HepG2 (cell line): ENCODE data around the gene SP7. TPM values are rescaled to one million over a fixed set of nuclear protein-coding genes. Genes with fewer than 3 reads are reported as not detected.

Source experiments
- CBX1 ChIP-seq: IDR thresholded peaks from one replicate; pipeline ENCODE4 v1.6.1; 2016; ENCODE audit warnings: antibody characterized with exemption, low read depth
- E2F5 ChIP-seq: sonication (generic); formaldehyde crosslinking; conservative IDR thresholded peaks from 2 replicates; pipeline ENCODE4 v1.4.0; 2020; ENCODE audit warnings: missing genetic modification reagents
- EP300 ChIP-seq, 3 experiments: sonication (generic) in 1 of 3; formaldehyde crosslinking in 1 of 3; IDR thresholded peaks; 2 replicates each; pipeline versions ENCODE4 v1.5.1 to v1.6.1; 2011 to 2020; ENCODE audit warnings: low read depth in 2 of 3, low read length in 2 of 3, borderline replicate concordance in 1 of 3, improper control_type of control experiment in 1 of 3, mild to moderate bottlenecking in 1 of 3, missing genetic modification reagents in 1 of 3, moderate library complexity in 1 of 3
- ERF ChIP-seq: IDR thresholded peaks from 2 replicates; pipeline ENCODE4 v1.6.1; 2018; ENCODE audit warnings: missing biosample characterization, missing genetic modification reagents
- GABPB1 ChIP-seq: IDR thresholded peaks from 2 replicates; pipeline ENCODE4 v1.6.1; 2016; ENCODE audit warnings: mild to moderate bottlenecking, missing genetic modification reagents, moderate library complexity, missing compliant biosample characterization
- GLI4 ChIP-seq: sonication (generic); formaldehyde crosslinking; IDR thresholded peaks from 2 replicates; pipeline ENCODE4 v1.5.1; 2020; ENCODE audit warnings: missing genetic modification reagents, mild to moderate bottlenecking, moderate library complexity, borderline replicate concordance
- HNF4A ChIP-seq: sonication (generic); formaldehyde crosslinking; IDR thresholded peaks from 2 replicates; pipeline ENCODE4 v1.4.0; 2020; ENCODE audit warnings: missing genetic modification reagents
- HOMEZ ChIP-seq: IDR thresholded peaks from 2 replicates; pipeline ENCODE4 v1.6.1; 2016; ENCODE audit warnings: low read depth
- MXD3 ChIP-seq: IDR thresholded peaks from 2 replicates; pipeline ENCODE4 v1.6.1; 2016; ENCODE audit warnings: mild to moderate bottlenecking, missing biosample characterization, missing genetic modification reagents
- NONO ChIP-seq, 2 experiments: fragments of 450-650 bp in 1 of 2; sonication (generic) in 1 of 2; formaldehyde crosslinking in 1 of 2; IDR thresholded peaks in 1 of 2; conservative IDR thresholded peaks in 1 of 2; 2 replicates each; pipeline versions ENCODE4 v1.6.1 to v1.8.0; 2017 to 2022; ENCODE audit warnings: mild to moderate bottlenecking in 1 of 2, missing genetic modification reagents in 1 of 2, moderate library complexity in 1 of 2
- POGZ ChIP-seq: sonication (generic); formaldehyde crosslinking; IDR thresholded peaks from 2 replicates; pipeline ENCODE4 v1.4.0; 2020; ENCODE audit warnings: mild to moderate bottlenecking, missing genetic modification reagents
- RARG ChIP-seq: sonication (generic); formaldehyde crosslinking; IDR thresholded peaks from 2 replicates; pipeline ENCODE4 v1.4.0; 2020; ENCODE audit warnings: low read depth, mild to moderate bottlenecking, missing genetic modification reagents
- RORA ChIP-seq: sonication (generic); formaldehyde crosslinking; IDR thresholded peaks from 2 replicates; pipeline ENCODE4 v1.5.0; 2020; ENCODE audit warnings: mild to moderate bottlenecking, missing genetic modification reagents, moderate library complexity
- SALL2 ChIP-seq: sonication (generic); formaldehyde crosslinking; IDR thresholded peaks from 2 replicates; pipeline ENCODE4 v1.8.1; 2023; ENCODE audit warnings: mild to moderate bottlenecking, missing genetic modification reagents, inconsistent platforms
- SIX1 ChIP-seq: sonication (generic); formaldehyde crosslinking; IDR thresholded peaks from 2 replicates; pipeline ENCODE4 v1.4.0; 2020; ENCODE audit warnings: missing genetic modification reagents, borderline replicate concordance
- ZBTB10 ChIP-seq: sonication (generic); formaldehyde crosslinking; IDR thresholded peaks from 2 replicates; pipeline ENCODE4 v1.4.0; 2020; ENCODE audit warnings: missing genetic modification reagents, borderline replicate concordance
- ZC3H13 ChIP-seq: sonication (generic); formaldehyde crosslinking; IDR thresholded peaks from 2 replicates; pipeline ENCODE4 v1.8.1; 2023; ENCODE audit warnings: mild to moderate bottlenecking, missing genetic modification reagents, moderate library complexity
- ZNF253 ChIP-seq: sonication (generic); formaldehyde crosslinking; IDR thresholded peaks from 2 replicates; pipeline ENCODE4 v1.8.0; 2022; ENCODE audit warnings: mild to moderate bottlenecking, missing genetic modification reagents, borderline replicate concordance
- ZNF530 ChIP-seq: sonication (generic); formaldehyde crosslinking; IDR thresholded peaks from 2 replicates; pipeline ENCODE4 v1.5.0; 2020; ENCODE audit warnings: low read depth, mild to moderate bottlenecking, missing genetic modification reagents
- ZNF550 ChIP-seq: sonication (generic); formaldehyde crosslinking; IDR thresholded peaks from 2 replicates; pipeline ENCODE4 v1.4.0; 2020; ENCODE audit warnings: mild to moderate bottlenecking, missing genetic modification reagents, borderline replicate concordance
- ZNF740 ChIP-seq: sonication (generic); formaldehyde crosslinking; IDR thresholded peaks from 2 replicates; pipeline ENCODE4 v1.4.0; 2020; ENCODE audit warnings: missing genetic modification reagents
- ZNF749 ChIP-seq: sonication (generic); formaldehyde crosslinking; IDR thresholded peaks from 2 replicates; pipeline ENCODE4 v1.8.0; 2022; ENCODE audit warnings: mild to moderate bottlenecking, missing genetic modification reagents, moderate library complexity, borderline replicate concordance
- polyA plus RNA-seq, 8 experiments: library from polyadenylated mRNA; depleted of rRNA in 3 of 8; stranded (reverse) in 7 of 8; unstranded in 1 of 8; fragments of >200 nt; fragmentation: Illumina TruSeq in 4 of 8; extraction: Trizol in 4 of 8; gene quantifications; 2 replicates each; pipeline versions ENCODE4 v1.2.1 to v1.2.3, GENCODE V29; 2011 to 2016; ENCODE audit warnings: low read depth in 4 of 8, missing spikeins in 1 of 8, mixed read lengths in 1 of 8; ENCODE audit not compliant: insufficient read depth in 1 of 8
- total RNA-seq, 5 experiments: library from RNA; depleted of rRNA; stranded (reverse); fragments of >200 nt; fragmentation: Illumina TruSeq; extraction: Trizol; gene quantifications; 2 replicates each; pipeline ENCODE4 v1.2.3, GENCODE V29; 2016; ENCODE audit warnings: low read depth in 1 of 5

SP7 gene
- total and polyA plus RNA-seq, 2 of the 13 experiments (the other 11 are each of a cell fraction or from before 2014, with no cell fraction given): not detected

- 0 out of 4 replicates have a peak, but pooled peaks of 1 of the 2 experiments have one; percentile 23 for TF ChIP-seq EP300 (IDR thresholded peaks at IDR 0.05; ENCODE audit: low read depth in 2 of 2, low read length in 2 of 2)
- no peak; the same call in 1 of the 2 replicates for TF ChIP-seq EP300 (CRISPR knock-in tag; IDR thresholded peaks at IDR 0.05; ENCODE audit: borderline replicate concordance)
- no peak for TF ChIP-seq RORA (CRISPR knock-in tag)
- no peak for TF ChIP-seq CBX1
- no peak for TF ChIP-seq RARG
- no peak; the same call in 1 of the 2 replicates for TF ChIP-seq HOMEZ
- TF ChIP-seq MXD3 (CRISPR knock-in tag): peak; percentile 71
- TF ChIP-seq POGZ (CRISPR knock-in tag): peak; percentile 65
- TF ChIP-seq GABPB1 (CRISPR knock-in tag): peak; percentile 80; the same call in 1 of the 2 replicates
- no peak; the same call in 1 of the 2 replicates for TF ChIP-seq ZNF550 (CRISPR knock-in tag)
- TF ChIP-seq GLI4 (CRISPR knock-in tag): 0 out of 2 replicates have a peak, but pooled peaks have one; percentile 66
- TF ChIP-seq ZNF253 (CRISPR knock-in tag): no peak
- TF ChIP-seq NONO (IDR thresholded peaks at IDR 0.05): no peak
- TF ChIP-seq NONO (CRISPR knock-in tag; conservative IDR thresholded peaks at IDR 0.05): peak; percentile 60; the same call in 1 of the 2 replicates
- TF ChIP-seq SALL2: no peak; the same call in 1 of the 2 replicates
- no peak for TF ChIP-seq ZC3H13 (CRISPR knock-in tag)
- 0 out of 2 replicates have a peak, but pooled peaks have one; percentile 63 for TF ChIP-seq ZNF530 (CRISPR knock-in tag)
- TF ChIP-seq ZNF740: no peak
- TF ChIP-seq ERF (CRISPR knock-in tag): peak; percentile 87
- peak; percentile 43; the same call in 1 of the 2 replicates for TF ChIP-seq ZBTB10 (CRISPR knock-in tag)
- TF ChIP-seq SIX1 (CRISPR knock-in tag): no peak
- peak; percentile 70 for TF ChIP-seq HNF4A (CRISPR knock-in tag)
- peak; percentile 44; the same call in 1 of the 2 replicates for TF ChIP-seq E2F5 (CRISPR knock-in tag)
- TF ChIP-seq ZNF749 (CRISPR knock-in tag): peak; percentile 41; the same call in 1 of the 2 replicates
Observed at GRCh38 chr12:53324779-53325510, 11.2 kb downstream of the SP7 start (continued).
